ENCODE results near the gene KRT3.

- TF ChIP-seq ZBTB49 (tag by site-specific recombination; IDR thresholded peaks at IDR 0.05; ENCODE audit: low read depth) (no peak), ZBTB26 (tag by site-specific recombination; optimal IDR thresholded peaks at IDR 0.05) (no peak), CTCF (tag by site-specific recombination; IDR thresholded peaks at IDR 0.05) (no peak)
Measured at GRCh38 chr12:52759218-52759617, 36.7 kb downstream of the KRT3 start.
